Left kidney (tissue), 2 donors: ENCODE data around the gene SEC14L2. TPM values are rescaled to one million over a fixed set of nuclear protein-coding genes. Genes with fewer than 3 reads are reported as not detected.
A peak's percentile ranks its signal among the peaks of the same experiment; 100 is the strongest.
"Not testable (repeated sequence)": the region's sequence is repeated elsewhere in the genome, so short reads cannot be mapped to it uniquely, and the experiment has no call there.

Source experiments
- DNase-seq: peaks from one replicate; pipeline ENCODE4 v3.0.0-alpha.2; 2013
- polyA plus RNA-seq: library from polyadenylated mRNA; unstranded; fragments of 120-200 nt; gene quantifications from one replicate; pipeline ENCODE4 v1.2.1, GENCODE V29; 2013; ENCODE audit not compliant: insufficient read length

The SEC14L2 gene
- polyA plus RNA-seq, 1 donor = 7.0 TPM

DNA sequence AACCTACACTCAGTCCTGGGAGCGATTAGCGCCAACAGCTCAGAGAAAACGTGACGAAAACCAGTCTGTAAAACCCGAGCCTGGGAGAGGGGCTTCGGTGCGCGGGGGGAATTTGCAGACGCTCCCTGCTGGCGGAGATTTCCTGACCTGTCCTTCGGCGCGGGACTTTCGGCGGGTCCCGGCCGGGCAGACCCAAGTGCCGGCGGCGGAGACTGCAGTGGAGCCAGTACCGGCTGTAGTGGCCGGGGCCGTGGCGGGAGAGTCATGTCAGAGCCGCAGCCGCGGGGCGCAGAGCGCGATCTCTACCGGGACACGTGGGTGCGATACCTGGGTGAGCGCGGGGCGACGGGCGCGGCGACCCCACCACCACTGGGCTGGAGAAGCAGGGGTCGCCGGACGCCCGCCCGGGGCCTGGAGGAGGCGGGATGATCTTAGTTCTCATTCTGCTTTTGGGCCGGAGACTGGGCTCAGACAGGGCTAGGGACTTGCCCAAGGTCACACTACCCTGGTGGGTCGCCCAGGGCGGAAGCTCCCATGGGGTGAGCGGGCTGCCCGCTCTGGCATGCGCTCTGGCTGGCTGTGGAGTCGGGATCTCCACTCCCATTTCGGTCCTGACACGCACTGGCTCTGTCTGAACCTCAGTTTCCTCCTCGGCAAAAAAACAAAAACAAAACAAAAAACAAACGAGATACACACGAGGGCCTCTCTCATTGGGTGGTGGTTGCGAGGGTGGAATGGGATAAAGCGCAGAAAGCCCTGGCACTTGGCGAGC is 29.0 kb downstream of the SEC14L2 start, which contains the start of gene MTFP1:
TSS of gene MTFP1 (plus strand) at position 153 of the 772 bp plus-strand sequence. CDS start at position 265, 112 bp downstream.
- DNase-seq = peak; percentile 67

- peak; percentile 86 for DNase-seq
Measured at GRCh38 chr22:30426388-30427353, 29.9 kb downstream of the SEC14L2 start.

GRCh38 chr22:30427871-30428270 is 31.1 kb downstream of the SEC14L2 start:
- DNase-seq = no peak

GRCh38 chr22:30429887-30430286 is 33.1 kb downstream of the SEC14L2 start:
- no peak for DNase-seq

DNA sequence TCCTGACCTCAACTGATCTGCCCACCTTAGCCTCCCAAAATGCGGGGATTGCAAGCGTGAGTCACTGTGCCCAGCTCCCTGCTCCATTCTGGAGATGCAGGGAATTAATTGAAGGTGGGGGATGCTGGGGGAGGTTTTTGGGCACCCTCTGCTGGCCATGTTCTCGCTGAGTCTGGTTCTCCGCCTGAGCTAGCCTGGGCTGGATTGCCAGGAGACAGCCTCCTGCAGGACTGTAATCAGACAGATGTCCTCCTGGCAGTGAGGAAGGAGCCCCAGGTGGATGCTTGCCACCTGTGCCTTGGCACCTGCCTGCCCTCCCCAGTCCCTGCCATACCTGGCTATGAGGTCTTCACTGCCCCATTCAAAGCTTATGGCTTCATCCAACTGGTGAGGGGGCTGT is 34.1 kb downstream of the SEC14L2 start:
- DNase-seq = no peak

DNA sequence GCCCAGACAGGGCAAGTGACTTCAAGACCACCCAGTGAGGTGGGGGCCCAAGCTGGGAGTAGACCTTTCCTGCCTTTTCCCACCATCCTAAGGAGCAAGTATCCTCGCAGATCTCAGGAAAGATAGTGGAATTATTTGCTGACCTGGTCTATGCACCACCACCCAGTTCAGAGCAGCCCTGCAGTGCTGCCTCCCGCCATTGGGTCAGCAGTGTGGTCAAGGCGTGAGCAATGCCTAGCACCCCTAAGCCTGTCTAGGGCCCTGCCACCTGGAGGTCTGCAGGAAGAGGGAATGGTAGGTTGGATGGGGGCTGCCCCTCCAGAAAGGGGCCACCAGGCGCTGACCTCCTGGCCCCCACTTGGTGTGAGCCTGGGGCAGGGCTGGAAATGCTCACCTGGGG is 35.3 kb downstream of the SEC14L2 start:
- DNase-seq = no peak

GRCh38 chr22:30432520-30432919 is 35.7 kb downstream of the SEC14L2 start:
- no peak for DNase-seq

- no peak for DNase-seq
Measured at GRCh38 chr22:30433227-30433626, 36.4 kb downstream of the SEC14L2 start.

- no peak for DNase-seq
Measured at GRCh38 chr22:30433773-30434172, 37.0 kb downstream of the SEC14L2 start.

GRCh38 chr22:30434843-30435242 is 38.0 kb downstream of the SEC14L2 start:
- no peak for DNase-seq

DNA sequence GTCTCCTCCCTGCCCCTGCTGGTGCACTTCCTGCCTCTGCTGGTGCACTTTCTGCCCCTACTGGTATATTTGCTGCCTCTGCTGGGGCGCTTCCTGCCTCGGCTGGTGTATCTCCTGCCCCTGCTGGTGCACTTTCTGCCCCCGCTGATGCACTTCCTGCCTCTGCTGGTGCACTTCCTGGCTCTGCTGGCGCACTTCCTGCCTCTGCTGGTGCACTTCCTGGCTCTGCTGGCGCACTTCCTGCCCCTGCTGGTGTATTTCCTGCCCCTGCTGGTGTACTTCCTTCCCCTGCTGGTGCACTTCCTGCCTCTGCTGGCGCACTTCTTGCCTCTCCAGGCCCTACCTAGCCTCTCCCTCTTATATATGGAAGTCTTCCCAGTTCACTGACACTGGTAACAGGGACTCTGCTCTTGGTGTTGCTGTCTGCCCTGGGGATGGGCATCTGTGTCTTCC is 38.9 kb downstream of the SEC14L2 start:
- no peak for DNase-seq

DNA sequence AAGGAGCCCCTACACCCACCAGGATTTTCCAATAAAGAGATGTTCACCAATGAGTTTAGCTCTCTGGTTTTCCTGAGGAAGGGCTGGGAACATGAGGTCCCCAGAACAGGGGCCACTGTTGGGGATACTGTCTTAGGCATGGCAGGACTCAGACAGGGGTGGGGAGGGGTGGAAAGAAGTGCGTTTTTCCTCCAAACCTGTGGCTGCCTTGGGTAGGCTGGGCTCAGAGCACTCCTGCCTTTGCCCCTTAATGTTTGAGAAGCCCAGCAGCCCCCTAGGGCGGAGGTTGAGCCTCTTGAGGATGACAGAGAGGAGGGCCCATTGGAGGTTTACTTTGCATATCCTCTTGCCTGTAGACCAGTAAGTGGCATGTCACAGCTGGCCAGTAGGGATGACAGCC is 39.4 kb downstream of the SEC14L2 start:
- DNase-seq = no peak

GRCh38 chr22:30438559-30438958 is 41.7 kb downstream of the SEC14L2 start:
- no peak for DNase-seq

GRCh38 chr22:30439226-30439625 is 42.4 kb downstream of the SEC14L2 start:
- no peak for DNase-seq

GRCh38 chr22:30439836-30440235 is 43.0 kb downstream of the SEC14L2 start:
- DNase-seq = no peak

DNA sequence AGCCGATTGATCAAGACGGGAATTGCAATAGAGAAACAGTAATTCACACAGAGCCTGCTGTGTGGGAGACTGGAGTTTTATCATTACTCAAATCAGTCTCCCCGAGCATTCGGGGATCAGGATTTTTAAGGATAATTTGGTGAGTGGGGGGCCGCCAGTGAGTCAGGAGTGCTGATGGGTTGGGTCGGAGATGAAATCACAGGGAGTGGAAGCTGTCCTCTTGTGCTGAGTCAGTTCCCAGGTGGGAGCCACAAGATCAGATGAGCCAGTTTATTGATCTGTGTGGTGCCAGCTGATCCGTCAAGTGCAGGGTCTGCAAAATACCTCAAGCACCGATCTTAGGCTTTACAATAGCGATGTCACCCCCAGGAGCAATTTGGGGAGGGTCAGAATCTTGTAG is 44.3 kb downstream of the SEC14L2 start:
- DNase-seq = no peak

- peak; percentile 51 for DNase-seq
Measured at GRCh38 chr22:30444632-30445437, 48.0 kb downstream of the SEC14L2 start.

DNA sequence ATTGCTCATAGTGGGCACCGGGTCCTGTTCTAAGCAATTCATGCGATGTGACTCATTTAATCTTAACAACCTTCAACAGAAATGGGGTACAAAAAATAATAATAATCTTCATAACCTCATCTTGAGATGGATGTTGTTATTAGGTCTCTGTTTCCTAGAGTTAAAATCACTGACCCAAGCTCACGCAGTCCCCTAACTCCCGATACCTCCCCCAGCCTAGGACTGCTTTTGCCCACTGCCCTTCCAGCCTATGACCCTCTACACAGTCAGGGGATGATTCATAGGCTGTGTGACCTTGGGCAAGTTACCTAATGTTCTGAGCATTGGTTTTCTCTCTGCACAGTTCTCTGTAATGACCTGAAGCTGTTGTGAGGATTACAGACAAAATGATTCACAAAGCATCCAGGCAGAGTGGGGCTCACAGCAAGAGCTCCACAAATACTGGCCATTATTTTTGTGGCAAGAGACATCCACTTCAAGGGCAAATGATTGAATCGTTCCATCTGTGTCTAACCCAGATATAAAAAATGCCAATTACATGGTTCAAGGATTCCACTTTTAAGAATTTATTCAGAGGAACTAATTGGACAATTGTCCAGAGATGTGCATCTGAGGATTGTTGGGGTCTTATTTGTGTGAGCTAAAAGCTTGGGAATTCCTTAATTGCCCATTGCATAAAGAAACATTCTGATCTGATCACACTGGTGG is 48.8 kb downstream of the SEC14L2 start:
- DNase-seq = no peak

DNA sequence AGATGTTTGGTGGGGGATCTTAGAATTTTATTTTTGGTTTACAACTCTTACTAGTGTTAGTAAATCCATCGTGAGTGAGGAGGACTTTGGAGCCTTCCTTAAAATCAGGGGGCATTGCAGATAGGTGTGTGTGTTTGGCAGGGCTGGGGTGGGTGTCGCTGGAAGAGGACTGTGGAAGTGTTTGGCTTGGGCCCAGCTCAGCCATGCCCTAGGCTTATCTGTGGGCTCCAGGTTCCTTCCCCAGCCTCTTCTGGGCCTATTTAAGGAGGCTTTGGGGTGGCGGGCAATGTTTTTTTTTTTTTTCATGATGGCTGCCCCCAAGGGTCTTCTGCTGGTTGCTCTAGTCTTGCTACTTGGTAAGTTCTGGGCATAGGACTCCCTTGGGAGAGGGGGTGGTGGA is 50.8 kb downstream of the SEC14L2 start:
- no peak for DNase-seq

DNA sequence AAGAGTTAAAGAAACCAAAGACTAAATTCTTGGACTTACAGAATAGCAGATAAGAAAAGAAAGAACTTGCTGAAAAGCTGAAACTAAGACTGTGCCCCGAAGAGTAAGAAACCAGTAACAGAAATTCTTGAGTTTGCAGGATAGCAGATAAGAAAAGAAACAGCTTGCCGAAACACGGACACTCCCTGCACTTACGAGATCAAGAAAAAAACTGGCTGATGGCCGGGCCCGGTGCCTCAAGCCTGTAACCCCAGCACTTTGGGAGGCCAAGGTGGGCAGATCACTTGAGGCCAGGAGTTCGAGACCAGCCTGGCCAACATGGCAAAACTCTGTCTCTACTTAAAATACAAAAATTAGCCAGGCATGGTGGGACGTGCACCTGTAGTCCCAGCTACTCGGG is 54.7 kb downstream of the SEC14L2 start:
- DNase-seq = not testable (repeated sequence)

DNA sequence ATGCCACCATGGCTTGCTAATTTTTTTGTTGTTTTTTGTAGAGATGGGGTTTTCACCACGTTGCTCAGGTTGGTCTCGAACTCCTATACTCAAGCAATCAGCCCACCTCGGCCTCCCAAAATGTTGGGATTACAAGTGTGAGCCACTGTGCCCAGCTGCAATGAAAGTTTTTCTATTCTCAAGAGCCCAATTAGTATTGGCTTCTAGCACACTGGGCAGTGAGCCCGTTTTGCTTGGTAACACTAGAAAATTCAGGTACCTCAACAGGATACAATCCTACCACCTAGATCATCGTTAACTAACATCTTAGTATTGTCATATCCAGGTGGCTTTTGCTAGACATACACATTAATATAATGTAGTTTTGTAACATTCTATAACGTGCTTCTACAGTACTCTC is 56.0 kb downstream of the SEC14L2 start:
- DNase-seq = no peak
